Ovary (tissue), 9 donors: ENCODE measurements around the gene TXNRD2. TPM values are rescaled to one million over a fixed set of nuclear protein-coding genes. Genes with fewer than 3 reads are reported as not detected.

Experiments
- DNase-seq, 5 donors: peaks; one replicate each; pipeline ENCODE4 v3.0.0-alpha.2; 2019 to 2020
- H3K27ac ChIP-seq, 2 donors: fragments of 200-600 bp; one replicate each; pipeline versions ENCODE4 v1.5.1 to v1.8.0; 2019 to 2022
- H3K27me3 ChIP-seq: fragments of 200-600 bp; one replicate; pipeline ENCODE4 v1.8.0; 2022
- H3K36me3 ChIP-seq: fragments of 200-600 bp; sonication (generic); one replicate; pipeline ENCODE4 v1.5.1; 2019
- H3K4me1 ChIP-seq: one replicate; pipeline ENCODE4 v1.8.1; 2013; ENCODE audit warnings: mild to moderate bottlenecking, moderate library complexity; ENCODE audit not compliant: insufficient read depth
- H3K4me3 ChIP-seq: fragments of 200-600 bp; sonication (generic); one replicate; pipeline ENCODE4 v1.5.1; 2017
- H3K9me3 ChIP-seq, 2 donors: fragments of 200-600 bp in 1 of 2; sonication (generic) in 1 of 2; one replicate each; pipeline versions ENCODE4 v1.5.1 to v1.8.1; 2013 to 2019; ENCODE audit warnings: mild to moderate bottlenecking in 1 of 2, moderate library complexity in 1 of 2
- EP300 ChIP-seq: sonication (generic); formaldehyde crosslinking; IDR thresholded peaks from one replicate; pipeline ENCODE4 v1.6.1; 2017; ENCODE audit warnings: antibody characterized with exemption
- POLR2A ChIP-seq: fragments of 450-650 bp; IDR thresholded peaks from one replicate; pipeline ENCODE4 v1.6.1; 2017; ENCODE audit warnings: antibody characterized with exemption, mild to moderate bottlenecking, moderate library complexity
- WGBS, 3 donors: extraction: QIAGEN DNeasy Blood & Tissue Kit in 1 of 3; methylation state at CpG; one replicate each; pipeline versions ENCODE4 v1.1.5 to v1.1.7; 2013 to 2017; 5-methylcytosine and 5-hydroxymethylcytosine counted together
- intact Hi-C, 4 donors: fragments of 100-400 bp; cut with DNase I; formaldehyde crosslinking; loops; one replicate each; pipeline versions ENCODE4 v1.11.0 to v1.15.1; 2022 to 2023
- polyA plus RNA-seq, 2 donors: library from polyadenylated mRNA; stranded (reverse); fragments of 200-250 nt in 1 of 2; fragments of 350-450 nt in 1 of 2; fragmentation: Illumina TruSeq in 1 of 2; extraction: RNeasy Lipid Tissue Mini Kit (QIAGEN cat#74804) in 1 of 2; gene quantifications; one replicate each; pipeline ENCODE4 v1.2.3, GENCODE V29; 2013 to 2014
- total RNA-seq, 7 donors: library from RNA; depleted of rRNA in 2 of 7; stranded (reverse); fragments of >200 nt in 2 of 7; fragmentation: NEBNext Ultra II Directional in 3 of 7; extraction: Animal tissue kit (Norgen Biotek cat#: 25700) in 3 of 7; gene quantifications; one replicate each; pipeline versions ENCODE4 v1.1.0 to v1.2.4, GENCODE V29; 2016 to 2023
- TF ChIP-seq, protein P1 (sequence below), 3 donors: fragments of 450-650 bp in 2 of 3; fragments of 200-600 bp in 1 of 3; IDR thresholded peaks; one replicate each; pipeline versions ENCODE4 v1.5.1 to v1.8.0; 2016 to 2022; ENCODE audit warnings: antibody characterized with exemption in 3 of 3, mild to moderate bottlenecking in 1 of 3
- donor health status: DM: no; HTN: no; CAD: no; lungs with moderate emphysema.
- donor health status: DM: no; HTN: no; CAD: no.
- donor health status: Bipolar disorder and iron deficiency.
- donor health status: DM: yes; HTN: yes; CAD: no.
- donor health status: DM: no; HTN: no; CAD: no.
- donor health status: DM: yes; HTN: yes; CAD: no.

Gene TXNRD2
- total and polyA plus RNA-seq, 9 donors, result 21.3 to 37.8 (median 26.9) TPM

DNA sequence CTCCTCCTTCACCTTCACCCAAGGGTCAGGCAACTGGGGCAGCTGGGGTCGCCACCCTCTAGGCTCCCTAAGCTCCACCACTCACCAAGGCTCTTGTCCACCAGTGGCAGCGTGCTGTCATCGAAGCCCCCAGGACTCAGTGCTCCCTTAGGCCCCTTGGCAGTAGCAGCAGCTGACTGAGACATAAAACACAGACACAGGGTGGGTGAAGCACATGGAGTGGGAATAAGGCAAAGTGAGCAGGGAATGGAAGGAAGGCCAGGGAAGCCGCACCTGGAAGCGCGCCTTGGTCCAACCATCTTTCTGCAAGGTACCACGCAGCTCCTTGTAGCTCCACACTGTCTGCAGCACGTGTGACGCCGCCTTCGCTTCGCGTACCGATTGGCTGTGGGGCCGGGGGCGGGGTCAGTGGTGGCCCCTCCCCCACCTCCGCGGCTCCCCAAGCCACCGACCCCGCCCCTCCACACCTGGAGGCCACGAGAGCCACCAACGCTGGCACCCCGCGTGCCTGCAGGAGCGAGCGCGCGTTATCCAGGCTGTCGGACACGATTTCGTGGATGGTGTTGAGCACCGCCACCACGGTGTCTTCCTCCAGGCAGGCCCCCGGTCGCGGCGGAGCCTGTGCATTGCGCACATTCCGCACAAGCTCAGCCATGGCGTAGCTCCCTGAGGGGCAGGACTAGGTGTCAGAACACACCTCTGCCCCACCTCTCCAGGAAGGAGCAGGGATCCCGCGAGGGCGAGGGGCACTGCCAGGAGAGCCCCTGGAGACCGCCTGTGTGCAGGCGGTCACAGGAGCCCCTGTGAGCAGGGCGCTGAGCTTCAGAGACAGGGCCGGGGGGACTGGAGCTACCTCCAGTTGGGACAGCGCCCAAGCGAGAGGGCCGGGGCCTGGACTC, 31.3 kb upstream of the TXNRD2 start:
- TF ChIP-seq POLR2A (no peak), EP300 (no peak)
- TF ChIP-seq, protein P1, sequence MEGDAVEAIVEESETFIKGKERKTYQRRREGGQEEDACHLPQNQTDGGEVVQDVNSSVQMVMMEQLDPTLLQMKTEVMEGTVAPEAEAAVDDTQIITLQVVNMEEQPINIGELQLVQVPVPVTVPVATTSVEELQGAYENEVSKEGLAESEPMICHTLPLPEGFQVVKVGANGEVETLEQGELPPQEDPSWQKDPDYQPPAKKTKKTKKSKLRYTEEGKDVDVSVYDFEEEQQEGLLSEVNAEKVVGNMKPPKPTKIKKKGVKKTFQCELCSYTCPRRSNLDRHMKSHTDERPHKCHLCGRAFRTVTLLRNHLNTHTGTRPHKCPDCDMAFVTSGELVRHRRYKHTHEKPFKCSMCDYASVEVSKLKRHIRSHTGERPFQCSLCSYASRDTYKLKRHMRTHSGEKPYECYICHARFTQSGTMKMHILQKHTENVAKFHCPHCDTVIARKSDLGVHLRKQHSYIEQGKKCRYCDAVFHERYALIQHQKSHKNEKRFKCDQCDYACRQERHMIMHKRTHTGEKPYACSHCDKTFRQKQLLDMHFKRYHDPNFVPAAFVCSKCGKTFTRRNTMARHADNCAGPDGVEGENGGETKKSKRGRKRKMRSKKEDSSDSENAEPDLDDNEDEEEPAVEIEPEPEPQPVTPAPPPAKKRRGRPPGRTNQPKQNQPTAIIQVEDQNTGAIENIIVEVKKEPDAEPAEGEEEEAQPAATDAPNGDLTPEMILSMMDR (IDR thresholded peaks at IDR 0.05), result no peak
- 82 to 88% (median 86%) methylated on average over 44 to 50 of the region's 50 CpGs for WGBS, 3 donors
- intact Hi-C loops, result loop anchor here in 2 of 4 donors (5.0 to 10.0 kb wide), 3 partner anchors 39 to 432 kb away; no protein-coding TSS in a partner anchor
- Histone ChIP-seq H3K4me3 (no peak overlapping the region), H3K27me3 (no peaks in the 10 kb centered on the region), H3K4me1 (no peaks in the 10 kb centered on the region), H3K27ac (no peak overlapping the region), H3K9me3 (no peaks in the 10 kb centered on the region), H3K36me3 (no peaks in the 10 kb centered on the region)
- no peak for DNase-seq

DNA sequence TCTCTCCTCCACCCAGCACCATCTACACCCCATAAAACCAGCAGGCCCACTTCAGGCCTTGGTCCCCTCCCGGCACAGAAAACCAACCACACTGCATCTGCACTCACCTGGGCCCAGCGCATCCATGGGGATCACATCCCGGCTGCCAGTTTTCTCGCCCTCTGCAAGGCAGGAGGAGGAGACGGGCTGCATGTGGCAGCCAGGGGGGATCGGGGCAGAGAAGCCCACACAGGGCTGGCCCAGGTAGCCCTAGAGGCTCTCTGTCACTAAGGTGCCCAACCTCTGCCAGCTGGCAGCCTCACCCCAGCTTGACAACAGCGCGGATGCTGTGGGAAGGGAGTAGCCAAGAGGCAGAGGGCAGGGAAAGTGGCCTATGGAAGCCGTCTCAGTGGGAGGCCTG, 30.6 kb upstream of the TXNRD2 start:
- no peak overlapping the region for H3K27ac ChIP-seq
- WGBS, 3 donors, result 84 to 89% (median 87%) methylated on average over 9 of the region's 9 CpGs

DNA sequence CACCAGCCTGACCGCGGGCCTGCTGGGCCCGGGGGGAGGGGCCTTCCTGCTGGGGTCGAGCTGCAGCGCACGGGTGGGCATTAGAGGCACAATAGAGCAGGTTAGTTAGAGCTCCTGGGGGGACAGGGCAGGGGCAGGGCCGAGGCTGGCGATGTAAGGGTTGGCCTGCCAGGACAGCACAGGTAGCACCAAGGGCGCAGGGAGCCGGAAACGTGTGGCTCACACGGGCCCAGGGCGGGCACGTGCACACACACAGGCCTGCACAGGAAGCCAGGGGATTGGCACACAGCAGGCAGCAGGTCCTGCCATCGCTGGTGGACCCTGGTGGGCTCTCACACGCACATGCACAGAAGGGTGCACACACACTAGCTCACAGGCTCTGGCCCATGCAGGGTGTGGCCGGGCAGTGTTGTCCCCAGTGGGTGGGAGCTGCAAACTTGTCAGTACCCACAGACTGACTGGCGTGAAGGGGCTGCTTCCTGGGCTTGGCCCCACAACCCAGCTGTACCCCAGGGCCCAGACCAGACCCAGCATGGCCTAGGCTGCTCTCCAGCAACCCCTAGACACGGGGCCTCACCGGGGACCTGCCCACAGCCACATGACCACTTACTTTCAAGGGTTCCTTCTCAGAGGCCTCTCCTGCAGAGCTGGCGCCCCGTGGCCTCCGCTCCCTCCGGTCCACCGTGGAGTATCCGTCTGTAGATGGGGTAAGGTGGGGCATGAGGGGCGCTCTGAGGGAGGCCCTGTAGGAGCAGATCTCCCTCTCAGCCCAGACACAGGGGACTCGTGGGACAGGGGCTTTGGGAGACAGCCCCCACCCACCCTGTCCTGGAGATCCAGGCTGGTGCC, 29.9 kb upstream of the TXNRD2 start:
- TF ChIP-seq, protein P1 (IDR thresholded peaks at IDR 0.05), result no peak
- no peak for TF ChIP-seq EP300
- no peak for TF ChIP-seq POLR2A
- no peak overlapping the region for H3K27ac ChIP-seq
- no peaks in the 10 kb centered on the region for H3K4me1 ChIP-seq
- H3K4me3 ChIP-seq, result no peak overlapping the region
- no peaks in the 10 kb centered on the region for H3K9me3 ChIP-seq
- no peaks in the 10 kb centered on the region for H3K36me3 ChIP-seq
- H3K27me3 ChIP-seq, result no peaks in the 10 kb centered on the region
- WGBS, 3 donors, result 65 to 70% (median 67%) methylated on average over 26 to 28 of the region's 28 CpGs
- DNase-seq, result no peak
- intact Hi-C loops, result loop anchor here in 3 of 4 donors (2.0 to 10.0 kb wide), 4 partner anchors 41 to 433 kb away; no protein-coding TSS in a partner anchor

More for the DNA sequence above, 30.6 kb upstream of the TXNRD2 start:
- TF ChIP-seq, protein P1 (IDR thresholded peaks at IDR 0.05), result no peak
- TF ChIP-seq EP300, result no peak
- no peak for TF ChIP-seq POLR2A
- no peak overlapping the region for H3K4me3 ChIP-seq
- intact Hi-C loops, result loop anchor here in 2 of 4 donors (5.0 to 10.0 kb wide), 3 partner anchors 40 to 433 kb away; no protein-coding TSS in a partner anchor
- H3K27me3 ChIP-seq, result no peaks in the 10 kb centered on the region
- DNase-seq, result no peak
- no peaks in the 10 kb centered on the region for H3K4me1 ChIP-seq
- H3K9me3 ChIP-seq, result no peaks in the 10 kb centered on the region
- no peaks in the 10 kb centered on the region for H3K36me3 ChIP-seq
